GM18508 (cell line): ENCODE results near the gene SULT1C3.
A peak's percentile ranks its signal among the peaks of the same experiment; 100 is the strongest.

Experiments
- ATAC-seq: cut with Tn5 transposase; IDR thresholded peaks from one replicate; pipeline ENCODE4 v1.9.1; 2021; ENCODE audit warnings: moderate number of reproducible peaks; ENCODE audit not compliant: insufficient read depth, unreplicated experiment

The SULT1C3 gene

DNA sequence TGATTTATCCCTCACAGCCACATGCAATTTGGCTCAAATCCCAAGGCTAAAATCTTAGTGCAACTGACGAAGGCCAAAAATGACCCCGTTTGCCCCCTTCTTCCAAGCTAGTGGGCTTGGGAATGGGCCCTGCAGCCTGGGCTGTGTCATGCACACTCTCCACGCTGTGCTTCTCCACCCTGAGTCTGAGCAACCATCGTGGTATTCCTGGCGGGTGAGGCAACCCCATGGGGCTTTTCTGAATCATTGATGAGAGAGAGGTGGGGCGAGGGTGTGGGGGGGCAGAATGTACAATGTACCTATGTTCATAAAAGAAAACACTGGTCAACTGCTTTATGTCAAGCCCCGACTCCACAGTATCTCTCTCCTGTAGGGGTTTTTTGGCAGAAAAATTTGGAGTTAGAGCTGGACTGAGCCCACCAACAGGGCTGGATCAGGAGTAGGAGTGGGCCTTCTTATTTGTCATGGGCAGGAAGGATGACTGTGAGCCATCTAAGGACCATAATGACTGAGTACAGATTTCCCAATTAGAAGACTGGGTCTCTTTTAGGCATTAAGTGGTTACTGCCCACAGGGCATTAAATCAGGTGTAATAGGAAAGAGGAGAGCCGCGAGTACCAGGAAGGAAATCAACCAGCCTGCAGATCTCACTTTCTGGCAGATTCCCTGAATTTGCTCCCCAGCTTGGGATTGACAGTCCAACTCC, 57.8 kb downstream of the SULT1C3 start:
- no peak for ATAC-seq

DNA sequence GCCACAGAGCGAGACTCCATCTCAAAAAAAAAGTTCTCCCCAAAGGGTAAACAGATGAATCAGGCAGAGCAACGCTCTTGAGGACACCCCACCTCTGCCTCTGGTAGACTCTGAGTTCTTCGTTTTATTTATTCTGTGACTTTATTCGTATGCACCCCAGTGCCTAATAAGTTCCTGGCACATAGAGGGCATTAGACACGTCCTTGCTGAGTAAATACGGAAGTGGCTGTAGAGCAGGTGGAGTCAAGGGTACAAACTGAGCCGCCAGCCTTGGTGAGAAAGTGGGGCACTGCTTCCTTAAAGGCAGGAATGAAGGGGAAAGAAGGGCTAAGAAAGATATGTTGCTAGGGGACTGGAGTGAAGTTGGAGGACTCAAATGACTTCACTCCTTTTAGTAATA, 61.8 kb downstream of the SULT1C3 start:
- ATAC-seq, result no peak

DNA sequence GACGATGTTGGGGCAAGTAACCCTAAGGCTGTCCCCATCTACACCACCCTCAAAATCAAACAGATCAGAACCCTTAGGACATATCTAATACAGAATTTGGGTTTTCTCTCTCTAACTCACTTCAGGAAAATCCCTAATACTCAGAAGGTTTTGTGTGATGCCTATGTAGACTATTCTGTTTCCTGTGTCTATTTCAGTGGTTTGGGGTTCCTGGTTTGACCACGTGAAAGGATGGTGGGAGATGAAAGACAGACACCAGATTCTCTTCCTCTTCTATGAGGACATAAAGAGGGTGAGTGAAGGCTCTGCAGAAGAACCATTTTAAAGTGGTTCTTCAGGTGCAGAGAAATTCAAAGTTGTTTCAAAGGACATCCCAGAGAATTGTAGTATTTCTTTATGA, 65.2 kb downstream of the SULT1C3 start:
- peak; percentile 65 for ATAC-seq

DNA sequence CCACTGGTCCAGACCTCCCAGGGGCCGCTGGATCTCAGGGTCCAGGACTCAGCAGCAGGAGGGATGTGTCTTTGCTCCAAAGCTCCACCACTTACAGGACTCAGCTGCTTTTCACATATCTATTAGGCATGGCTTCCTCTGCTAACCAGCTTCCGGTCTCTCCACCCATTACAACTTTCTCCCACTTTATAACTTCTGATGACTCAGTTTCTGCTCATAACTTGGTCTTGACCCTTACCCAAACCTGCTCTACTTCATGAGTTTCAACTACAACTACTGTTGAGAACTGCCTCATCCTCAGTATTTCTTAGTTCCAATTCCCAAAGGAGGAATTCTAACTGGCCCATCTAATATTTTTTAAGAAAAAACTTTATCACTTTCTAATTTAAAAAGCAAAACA, 66.1 kb downstream of the SULT1C3 start:
- ATAC-seq, result no peak

DNA sequence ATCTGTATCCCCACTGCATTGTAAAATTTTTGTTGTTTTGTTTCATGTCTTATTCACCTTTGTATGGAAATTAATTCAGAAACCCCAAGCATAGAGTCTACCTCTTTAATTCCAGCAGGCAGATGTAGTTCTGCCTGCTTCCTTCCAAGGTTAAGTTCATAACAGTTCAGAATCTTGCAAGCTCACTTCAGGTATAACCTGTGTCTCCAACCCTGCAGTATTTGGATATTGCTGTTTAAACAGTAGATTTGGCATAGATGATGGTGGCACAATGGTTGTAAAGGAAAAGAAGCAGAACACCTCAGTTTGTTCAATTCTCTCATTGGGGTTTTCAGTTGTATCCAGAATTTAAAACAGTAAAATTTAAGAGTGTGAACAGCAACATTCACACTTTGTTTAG, 70.1 kb downstream of the SULT1C3 start:
- ATAC-seq, result no peak
